Measurements from ENCODE around the gene XXYLT1. TPM values are rescaled to one million over a fixed set of nuclear protein-coding genes. Genes with fewer than 3 reads are reported as not detected.

Gene XXYLT1
- total and polyA plus RNA-seq, 2 donors, result 12.4 to 18.5 TPM

- Histone ChIP-seq H3K27ac (ENCODE audit: low read depth) (no peak overlapping the region), H3K4me1 (ENCODE audit: insufficient read depth) (no peaks in the 10 kb centered on the region), H3K4me3 (ENCODE audit: low read depth, low read length) (no peak overlapping the region), H3K36me3 (ENCODE audit: insufficient read depth) (no peaks in the 10 kb centered on the region)
- no peak for DNase-seq (ENCODE audit: extremely low spot score)
- WGBS, result 50% methylated on average over 13 of the region's 13 CpGs
These were observed 240.1 kb downstream of the XXYLT1 start for GRCh38 chr3:195030791-195031321.

- H3K4me3 ChIP-seq (ENCODE audit: low read depth, low read length), result no peak overlapping the region
- no peaks in the 10 kb centered on the region for H3K36me3 ChIP-seq (ENCODE audit: insufficient read depth)
- no peak for DNase-seq (ENCODE audit: extremely low spot score)
- no peak overlapping the region for H3K27ac ChIP-seq (ENCODE audit: low read depth)
- no peaks in the 10 kb centered on the region for H3K4me1 ChIP-seq (ENCODE audit: insufficient read depth)
- 75% methylated on average over 8 of the region's 8 CpGs for WGBS
These were observed 241.9 kb downstream of the XXYLT1 start for GRCh38 chr3:195028877-195029606.

- no peak overlapping the region for H3K27ac ChIP-seq (ENCODE audit: low read depth)
- no peak for DNase-seq (ENCODE audit: extremely low spot score)
- no peak overlapping the region for H3K4me3 ChIP-seq (ENCODE audit: low read depth, low read length)
- 83% methylated on average over 4 of the region's 4 CpGs for WGBS
- H3K4me1 ChIP-seq (ENCODE audit: insufficient read depth), result no peaks in the 10 kb centered on the region
- H3K36me3 ChIP-seq (ENCODE audit: insufficient read depth), result no peaks in the 10 kb centered on the region
These were observed 245.1 kb downstream of the XXYLT1 start for GRCh38 chr3:195025884-195026200.

GRCh38 chr3:195025056-195025883, 245.7 kb downstream of the XXYLT1 start:
- DNase-seq (ENCODE audit: extremely low spot score), result no peak
- no peaks in the 10 kb centered on the region for H3K36me3 ChIP-seq (ENCODE audit: insufficient read depth)
- no peaks in the 10 kb centered on the region for H3K4me1 ChIP-seq (ENCODE audit: insufficient read depth)
- H3K4me3 ChIP-seq (ENCODE audit: low read depth, low read length), result no peak overlapping the region
- no peak overlapping the region for H3K27ac ChIP-seq (ENCODE audit: low read depth)
- 85% methylated on average over 17 of the region's 17 CpGs for WGBS

- Histone ChIP-seq H3K27ac (ENCODE audit: low read depth) (no peak overlapping the region), H3K4me3 (ENCODE audit: low read depth, low read length) (no peak overlapping the region), H3K4me1 (ENCODE audit: insufficient read depth) (no peaks in the 10 kb centered on the region), H3K36me3 (ENCODE audit: insufficient read depth) (no peaks in the 10 kb centered on the region)
- 94% methylated on average over 11 of the region's 11 CpGs for WGBS
- DNase-seq (ENCODE audit: extremely low spot score), result no peak
These were observed 247.0 kb downstream of the XXYLT1 start for GRCh38 chr3:195023989-195024388.

GRCh38 chr3:195023576-195023975, 247.4 kb downstream of the XXYLT1 start:
- no peak overlapping the region for H3K27ac ChIP-seq (ENCODE audit: low read depth)
- 29% methylated on average over 2 of the region's 2 CpGs for WGBS
- H3K36me3 ChIP-seq (ENCODE audit: insufficient read depth), result no peaks in the 10 kb centered on the region
- no peak overlapping the region for H3K4me3 ChIP-seq (ENCODE audit: low read depth, low read length)
- DNase-seq (ENCODE audit: extremely low spot score), result no peak
- no peaks in the 10 kb centered on the region for H3K4me1 ChIP-seq (ENCODE audit: insufficient read depth)

GRCh38 chr3:195021692-195022091, 249.3 kb downstream of the XXYLT1 start:
- no peaks in the 10 kb centered on the region for H3K4me1 ChIP-seq (ENCODE audit: insufficient read depth)
- no peak for DNase-seq (ENCODE audit: extremely low spot score)
- H3K4me3 ChIP-seq (ENCODE audit: low read depth, low read length), result no peak overlapping the region
- WGBS, result 89% methylated on average over 3 of the region's 3 CpGs
- H3K27ac ChIP-seq (ENCODE audit: low read depth), result no peak overlapping the region
- H3K36me3 ChIP-seq (ENCODE audit: insufficient read depth), result no peaks in the 10 kb centered on the region

GRCh38 chr3:195020921-195021320, 250.0 kb downstream of the XXYLT1 start:
- Histone ChIP-seq H3K27ac (ENCODE audit: low read depth) (no peak overlapping the region), H3K4me3 (ENCODE audit: low read depth, low read length) (no peak overlapping the region), H3K36me3 (ENCODE audit: insufficient read depth) (no peaks in the 10 kb centered on the region), H3K4me1 (ENCODE audit: insufficient read depth) (no peaks in the 10 kb centered on the region)
- WGBS, result 84% methylated on average over 1 of the region's 1 CpG
- no peak for DNase-seq (ENCODE audit: extremely low spot score)

- 84% methylated on average over 4 of the region's 4 CpGs for WGBS
- no peaks in the 10 kb centered on the region for H3K36me3 ChIP-seq (ENCODE audit: insufficient read depth)
- H3K27ac ChIP-seq (ENCODE audit: low read depth), result no peak overlapping the region
- DNase-seq (ENCODE audit: extremely low spot score), result no peak
- no peak overlapping the region for H3K4me3 ChIP-seq (ENCODE audit: low read depth, low read length)
- H3K4me1 ChIP-seq (ENCODE audit: insufficient read depth), result no peaks in the 10 kb centered on the region
These were observed 250.8 kb downstream of the XXYLT1 start for GRCh38 chr3:195020185-195020584.

GRCh38 chr3:195019335-195019734, 251.6 kb downstream of the XXYLT1 start:
- no peak for DNase-seq (ENCODE audit: extremely low spot score)
- Histone ChIP-seq H3K4me3 (ENCODE audit: low read depth, low read length) (no peak overlapping the region), H3K4me1 (ENCODE audit: insufficient read depth) (no peaks in the 10 kb centered on the region), H3K36me3 (ENCODE audit: insufficient read depth) (no peaks in the 10 kb centered on the region), H3K27ac (ENCODE audit: low read depth) (no peak overlapping the region)
- 83% methylated on average over 6 of the region's 6 CpGs for WGBS

Small RNA genes within 50 kb of the gene (small RNA-seq; reads per million reads assigned to genes)
- gene MIR3137, result not detected
- gene RN7SL36P, result not detected
- gene RNU6-25P, result not detected

Other genes with a start within 250 kb of the XXYLT1 start
- 151 TPM for gene ACAP2, start 171.9 kb upstream of the XXYLT1 start, total RNA-seq
- gene ACAP2, start 171.9 kb upstream of the XXYLT1 start, polyA plus RNA-seq, result 15.7 TPM

Data from urinary bladder (tissue), 4 donors.